BLaER1 treated with 17β-estradiol and CSF1 and Interleukin-3, amounts not matched to agents 10 nM and 100 nM (cell line): ENCODE measurements around the gene TSPAN12.

Experiments
- H3K27ac ChIP-seq, 11 experiments: shearing (Covaris generic); formaldehyde crosslinking; 2 replicates each; pipeline ENCODE4 v1.8.1; 2022
- H3K27me3 ChIP-seq, 11 experiments: shearing (Covaris generic); formaldehyde crosslinking; 2 replicates each; pipeline ENCODE4 v1.8.1; 2022
- H3K36me3 ChIP-seq, 11 experiments: shearing (Covaris generic); formaldehyde crosslinking; 2 replicates each; pipeline ENCODE4 v1.8.1; 2022
- H3K4me1 ChIP-seq, 10 experiments: shearing (Covaris generic); formaldehyde crosslinking; 2 replicates each; pipeline ENCODE4 v1.8.1; 2022
- H3K4me2 ChIP-seq, 11 experiments: shearing (Covaris generic); formaldehyde crosslinking; 2 replicates each; pipeline ENCODE4 v1.8.1; 2022
- H3K4me3 ChIP-seq, 10 experiments: shearing (Covaris generic); formaldehyde crosslinking; 2 replicates each; pipeline ENCODE4 v1.8.1; 2022
- H3K9ac ChIP-seq, 11 experiments: shearing (Covaris generic); formaldehyde crosslinking; 2 replicates each; pipeline ENCODE4 v1.8.1; 2022
- H3K9me3 ChIP-seq, 11 experiments: shearing (Covaris generic); formaldehyde crosslinking; replicated peaks in 1 of 11; 2 replicates each; pipeline ENCODE4 v1.8.1; 2022
- H4K20me1 ChIP-seq, 11 experiments: shearing (Covaris generic); formaldehyde crosslinking; 2 replicates each; pipeline ENCODE4 v1.8.1; 2022
- Cebpa-rat ChIP-seq, 11 experiments: shearing (Covaris generic); IDR thresholded peaks; 2 replicates each; pipeline ENCODE4 v1.8.1; 2022

The TSPAN12 gene

GRCh38 chr7:120869700-120870099, 11.8 kb upstream of the TSPAN12 start:
- TF ChIP-seq Cebpa-rat (IDR thresholded peaks at IDR 0.05) = no peak
- H3K36me3 ChIP-seq = no peaks in the 10 kb centered on the region
- no peaks in the 10 kb centered on the region for H3K27me3 ChIP-seq

GRCh38 chr7:120867932-120868331, 10.0 kb upstream of the TSPAN12 start:
- Histone ChIP-seq H3K9ac (no peak overlapping the region), H3K27me3 (no peaks in the 10 kb centered on the region), H3K4me1 (no peaks in the 10 kb centered on the region), H3K9me3 (no peaks in the 10 kb centered on the region), H3K4me2 (no peak overlapping the region), H3K27ac (no peak overlapping the region), H4K20me1 (no peaks in the 10 kb centered on the region), H3K36me3 (no peaks in the 10 kb centered on the region), H3K4me3 (no peak overlapping the region)
- TF ChIP-seq Cebpa-rat (IDR thresholded peaks at IDR 0.05) = no peak

More at GRCh38 chr7:120869700-120870099, 11.8 kb upstream of the TSPAN12 start:
- Histone ChIP-seq H4K20me1 (no peaks in the 10 kb centered on the region), H3K27ac (no peak overlapping the region), H3K9me3 (no peaks in the 10 kb centered on the region), H3K4me1 (no peaks in the 10 kb centered on the region), H3K9ac (no peak overlapping the region), H3K4me3 (no peak overlapping the region), H3K4me2 (no peak overlapping the region)

- Histone ChIP-seq H4K20me1 (no peaks in the 10 kb centered on the region), H3K36me3 (no peaks in the 10 kb centered on the region), H3K9ac (no peak overlapping the region), H3K4me1 (no peaks in the 10 kb centered on the region), H3K27ac (no peak overlapping the region), H3K4me2 (no peak overlapping the region), H3K4me3 (no peak overlapping the region), H3K9me3 (no peaks in the 10 kb centered on the region), H3K27me3 (no peaks in the 10 kb centered on the region)
- TF ChIP-seq Cebpa-rat (IDR thresholded peaks at IDR 0.05) = no peak
These were observed 7.4 kb upstream of the TSPAN12 start for GRCh38 chr7:120865191-120865981.

- Histone ChIP-seq H4K20me1 (no peaks in the 10 kb centered on the region), H3K4me1 (no peaks in the 10 kb centered on the region), H3K4me2 (no peak overlapping the region), H3K27me3 (no peaks in the 10 kb centered on the region), H3K4me3 (no peak overlapping the region), H3K9ac (no peak overlapping the region), H3K27ac (no peak overlapping the region), H3K9me3 (no peaks in the 10 kb centered on the region), H3K36me3 (no peaks in the 10 kb centered on the region)
- TF ChIP-seq Cebpa-rat (IDR thresholded peaks at IDR 0.05) = no peak
These were observed 6.4 kb upstream of the TSPAN12 start for GRCh38 chr7:120864141-120864900.

- TF ChIP-seq Cebpa-rat (IDR thresholded peaks at IDR 0.05) = no peak
- H3K36me3 ChIP-seq = no peaks in the 10 kb centered on the region
- no peak overlapping the region for H3K4me2 ChIP-seq
- peaks cover 0 to 7% (median 0%) of the 10 kb centered on the region in 10 experiments; a peak in 1 of 20 replicates for H3K4me1 ChIP-seq
- H3K4me3 ChIP-seq = no peak overlapping the region
- no peak overlapping the region for H3K9ac ChIP-seq
- H4K20me1 ChIP-seq = no peaks in the 10 kb centered on the region
- H3K9me3 ChIP-seq = no peaks in the 10 kb centered on the region
- H3K27ac ChIP-seq = no peak overlapping the region
- H3K27me3 ChIP-seq = no peaks in the 10 kb centered on the region
These were observed 5.1 kb upstream of the TSPAN12 start for GRCh38 chr7:120862987-120863590.

- Histone ChIP-seq H3K36me3 (no peaks in the 10 kb centered on the region), H3K4me2 (no peak overlapping the region), H3K4me1 (peaks cover 0 to 14% (median 7%) of the 10 kb centered on the region in 10 experiments; a peak in 11 of 20 replicates), H3K27me3 (peaks cover 0 to 12% (median 0%) of the 10 kb centered on the region in 11 experiments; a peak in 7 of 22 replicates), H3K4me3 (no peak overlapping the region), H3K9me3 (no peaks in the 10 kb centered on the region), H3K27ac (no peak overlapping the region), H4K20me1 (no peaks in the 10 kb centered on the region), H3K9ac (no peak overlapping the region)
- TF ChIP-seq Cebpa-rat (IDR thresholded peaks at IDR 0.05) = no peak
These were observed 2.2 kb upstream of the TSPAN12 start for GRCh38 chr7:120860156-120860555.

- Histone ChIP-seq H3K27ac (no peak overlapping the region), H3K4me2 (no peak overlapping the region), H3K36me3 (no peaks in the 10 kb centered on the region), H3K27me3 (peaks cover 0 to 12% (median 0%) of the 10 kb centered on the region in 11 experiments; a peak in 7 of 22 replicates), H3K9me3 (no peaks in the 10 kb centered on the region), H3K4me1 (peaks cover 0 to 14% (median 7%) of the 10 kb centered on the region in 10 experiments; a peak in 11 of 20 replicates), H3K4me3 (no peak overlapping the region), H3K9ac (no peak overlapping the region), H4K20me1 (no peaks in the 10 kb centered on the region)
- no peak for TF ChIP-seq Cebpa-rat (IDR thresholded peaks at IDR 0.05)
These were observed 1.5 kb upstream of the TSPAN12 start for GRCh38 chr7:120859459-120859858.

- Histone ChIP-seq H4K20me1 (no peaks in the 10 kb centered on the region), H3K9me3 (no peaks in the 10 kb centered on the region), H3K27ac (no peak overlapping the region), H3K36me3 (no peaks in the 10 kb centered on the region), H3K4me3 (peak overlapping the region; percentile 66 to 89 (median 79)), H3K27me3 (peaks cover 0 to 12% (median 0%) of the 10 kb centered on the region in 11 experiments; a peak in 7 of 22 replicates), H3K4me1 (peaks cover 0 to 14% (median 7%) of the 10 kb centered on the region in 10 experiments; a peak in 11 of 20 replicates), H3K4me2 (peak overlapping the region; percentile 88 to 98 (median 93)), H3K9ac (peak overlapping the region in 8 of 11 experiments; percentile 9 to 59 (median 38); a peak in 10 of 22 replicates)
- no peak for TF ChIP-seq Cebpa-rat (IDR thresholded peaks at IDR 0.05)
These were observed 1.2 kb downstream of the TSPAN12 start for GRCh38 chr7:120856621-120857352.
